KOPT-K1 (cell line): ENCODE data around the gene FHOD3.

Source experiments
- H3K27ac ChIP-seq: fragments of 200-600 bp; sonication (generic); 2 replicates; pipeline ENCODE4 v1.5.1; 2016; ENCODE audit warnings: antibody characterized with exemption, mild to moderate bottlenecking, low read depth, low read length; ENCODE audit not compliant: poor library complexity, severe bottlenecking
- H3K36me3 ChIP-seq: fragments of 200-600 bp; sonication (generic); 2 replicates; pipeline ENCODE4 v1.5.1; 2017; ENCODE audit warnings: antibody characterized with exemption, mild to moderate bottlenecking, low read length, moderate library complexity; ENCODE audit not compliant: insufficient read depth
- H3K9me3 ChIP-seq: fragments of 200-600 bp; sonication (generic); 2 replicates; pipeline ENCODE4 v1.5.1; 2017; ENCODE audit warnings: antibody characterized with exemption, low read length, mild to moderate bottlenecking; ENCODE audit not compliant: insufficient read depth, poor library complexity, severe bottlenecking

FHOD3 gene

DNA sequence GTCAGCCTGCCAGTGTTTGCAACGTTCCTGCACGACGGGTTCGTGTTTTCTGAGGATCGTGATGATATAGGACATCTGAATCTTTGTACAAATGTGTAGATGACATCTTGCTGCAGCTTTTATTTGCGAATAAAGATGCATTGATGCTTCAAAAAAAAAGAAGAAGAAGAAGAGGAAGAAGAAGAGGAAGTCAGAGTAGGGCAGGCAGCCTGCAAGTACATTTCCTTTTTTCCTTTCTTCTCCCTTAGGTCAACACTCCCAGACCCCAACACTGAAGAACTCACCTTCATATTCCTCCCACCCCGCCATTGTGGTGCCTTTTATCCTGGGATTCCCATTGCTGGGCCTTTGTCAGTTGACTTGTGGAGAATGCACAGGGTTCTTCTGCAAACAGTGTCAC lies 91.5 kb downstream of the FHOD3 start:
- Histone ChIP-seq H3K27ac (no peak overlapping the region), H3K36me3 (no peaks in the 10 kb centered on the region), H3K9me3 (no peaks in the 10 kb centered on the region)

DNA sequence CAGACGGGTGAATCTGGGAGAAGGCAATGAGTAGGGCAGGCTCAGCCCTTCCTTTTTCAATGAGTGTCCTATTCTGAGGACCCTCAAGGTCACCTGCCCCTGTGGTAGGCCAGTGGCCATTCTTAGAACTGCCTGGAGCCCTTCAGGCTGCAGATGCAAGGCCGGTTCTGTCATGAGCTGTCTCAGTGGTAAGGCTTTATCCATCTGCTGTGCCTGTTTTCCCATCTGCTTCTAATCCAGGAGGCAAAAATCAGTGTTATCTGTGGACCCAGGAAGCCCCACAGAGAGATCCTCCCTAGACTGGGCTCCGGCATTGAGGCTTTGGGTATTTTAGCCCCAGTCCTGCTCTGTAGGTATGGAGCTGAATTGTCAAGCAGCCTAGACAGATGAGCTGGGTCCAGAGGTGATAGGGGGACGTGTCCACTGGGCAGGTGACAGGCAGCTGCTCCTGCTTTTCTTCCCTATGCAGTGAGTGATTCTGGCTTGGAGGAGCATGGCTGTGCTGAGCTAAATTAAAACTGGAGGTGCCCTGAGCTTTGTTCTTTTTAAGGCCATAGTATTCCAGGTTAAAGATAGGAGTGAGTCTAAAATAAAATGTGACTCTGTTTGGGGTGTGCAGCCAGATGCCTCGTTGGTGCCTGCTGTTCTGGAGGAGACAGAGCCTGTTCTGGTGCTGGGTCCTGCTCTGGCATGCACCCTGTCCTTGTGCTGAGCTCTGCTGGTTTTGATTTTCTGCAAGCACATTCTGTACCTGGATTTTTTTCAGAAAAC lies 92.5 kb downstream of the FHOD3 start:
- no peaks in the 10 kb centered on the region for H3K9me3 ChIP-seq
- H3K27ac ChIP-seq = no peak overlapping the region

DNA sequence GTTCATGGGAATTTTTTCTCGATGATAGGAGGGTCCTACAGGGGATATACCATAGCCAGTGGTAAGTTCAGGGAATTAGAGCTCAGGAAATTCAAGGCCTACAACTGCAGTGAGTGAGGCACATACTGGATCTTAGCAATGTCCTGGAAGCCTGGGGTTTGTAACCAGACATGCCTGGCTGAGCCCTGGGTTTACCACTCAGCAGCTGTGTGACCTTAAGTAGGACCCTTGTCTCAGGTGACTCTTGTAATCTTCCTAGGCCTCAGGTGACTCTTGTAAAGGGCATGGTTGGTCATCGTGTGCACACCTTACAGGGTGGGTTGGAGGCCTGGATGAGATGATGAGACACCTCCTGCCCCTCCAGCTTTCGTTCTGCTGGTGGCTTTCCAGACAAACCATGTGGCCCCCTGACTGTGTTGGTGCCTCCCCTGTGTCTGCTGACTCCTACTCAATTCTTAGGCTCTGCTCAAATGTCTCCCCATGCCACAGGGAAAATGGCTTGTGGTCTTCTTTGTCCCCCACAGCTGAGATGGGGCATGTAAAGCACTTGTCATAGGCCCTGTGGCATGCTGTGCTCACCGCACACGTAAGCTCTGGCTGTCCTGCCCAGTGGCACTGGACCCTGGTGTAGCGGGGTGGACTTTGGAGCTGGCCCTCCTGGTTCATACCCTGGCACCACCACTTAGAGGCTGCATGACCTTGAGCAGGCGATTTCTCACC lies 94.1 kb downstream of the FHOD3 start:
- H3K36me3 ChIP-seq = no peaks in the 10 kb centered on the region
- H3K9me3 ChIP-seq = peaks cover under 1% of the 10 kb centered on the region
- H3K27ac ChIP-seq = no peak overlapping the region

More for the DNA sequence above, 92.5 kb downstream of the FHOD3 start:
- no peaks in the 10 kb centered on the region for H3K36me3 ChIP-seq

DNA sequence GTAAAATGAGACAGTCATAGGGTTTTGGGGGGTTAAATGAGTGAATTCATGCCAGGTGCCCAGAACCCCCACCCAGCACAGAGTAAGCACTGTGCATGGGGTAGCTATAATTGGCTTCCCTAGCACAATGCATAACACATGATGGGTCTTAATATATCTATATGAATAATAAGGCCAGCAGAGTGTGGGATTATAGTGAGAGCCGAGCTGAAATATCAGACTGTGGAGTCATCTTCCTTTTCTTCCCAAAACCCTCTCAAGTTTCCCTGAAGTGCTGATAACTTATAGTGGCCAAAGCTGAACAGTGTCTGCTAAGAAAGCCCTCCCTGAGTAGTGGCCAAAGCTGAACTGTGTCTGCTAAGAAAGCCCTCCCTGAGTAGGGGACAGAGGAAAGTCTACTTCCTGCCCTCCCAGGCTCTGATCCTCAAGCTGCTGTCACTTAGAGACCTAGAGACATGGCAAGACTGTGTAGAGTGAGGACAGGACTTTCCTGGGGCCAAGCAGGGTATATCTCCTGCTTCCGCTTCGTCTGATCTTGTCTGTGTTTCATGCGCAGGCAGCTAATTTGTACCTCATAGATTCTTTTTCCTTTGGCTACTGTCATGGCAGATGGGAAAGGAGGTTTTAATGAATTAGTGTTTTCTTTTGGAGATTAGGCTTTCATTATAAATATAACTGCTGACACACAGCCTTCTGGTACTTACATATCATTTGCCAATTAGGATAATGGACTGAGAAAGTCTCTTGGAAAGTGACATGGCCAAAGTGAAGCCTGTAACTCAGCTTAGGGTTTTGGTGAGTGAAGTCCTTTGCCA lies 94.9 kb downstream of the FHOD3 start:
- peaks cover 5% of the 10 kb centered on the region for H3K9me3 ChIP-seq

DNA sequence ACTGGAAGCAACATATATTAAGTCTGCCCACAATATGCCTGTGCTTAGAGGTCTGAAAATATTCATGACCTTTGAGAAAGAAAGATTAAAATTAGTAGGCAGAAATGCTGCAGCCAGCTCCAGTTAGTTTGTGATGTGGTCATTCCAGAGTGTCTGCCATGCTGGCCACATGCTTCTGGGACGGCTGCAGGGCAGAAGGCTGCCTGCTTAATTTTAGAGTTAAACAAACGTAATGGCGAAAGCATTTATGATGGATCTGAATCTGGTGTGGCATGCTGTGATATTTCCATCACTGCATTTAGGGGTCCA lies 95.4 kb downstream of the FHOD3 start:
- Histone ChIP-seq H3K27ac (no peak overlapping the region), H3K36me3 (no peaks in the 10 kb centered on the region), H3K9me3 (peaks cover 5% of the 10 kb centered on the region)

More for the DNA sequence above, 94.9 kb downstream of the FHOD3 start:
- Histone ChIP-seq H3K27ac (no peak overlapping the region), H3K36me3 (no peaks in the 10 kb centered on the region)

DNA sequence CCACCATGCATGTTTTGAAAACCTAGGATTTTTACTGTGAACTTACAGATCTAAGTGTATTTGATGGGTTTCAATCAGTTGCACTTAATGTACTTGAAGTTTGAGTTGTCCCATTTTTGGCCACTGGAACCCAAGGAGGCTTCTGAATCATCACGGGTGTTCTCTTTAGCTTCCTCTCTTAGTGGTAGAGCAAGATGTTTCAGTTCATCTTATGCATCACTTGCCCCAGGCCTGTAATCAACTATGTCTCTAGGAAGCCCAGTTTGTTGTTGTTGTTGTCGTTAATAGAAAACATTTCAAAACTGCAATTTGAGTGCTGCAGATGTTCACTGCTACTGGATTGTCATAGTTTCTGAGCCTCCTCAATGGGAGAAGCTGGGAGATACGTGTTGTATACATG lies 97.0 kb downstream of the FHOD3 start:
- Histone ChIP-seq H3K27ac (no peak overlapping the region), H3K36me3 (no peaks in the 10 kb centered on the region)

DNA sequence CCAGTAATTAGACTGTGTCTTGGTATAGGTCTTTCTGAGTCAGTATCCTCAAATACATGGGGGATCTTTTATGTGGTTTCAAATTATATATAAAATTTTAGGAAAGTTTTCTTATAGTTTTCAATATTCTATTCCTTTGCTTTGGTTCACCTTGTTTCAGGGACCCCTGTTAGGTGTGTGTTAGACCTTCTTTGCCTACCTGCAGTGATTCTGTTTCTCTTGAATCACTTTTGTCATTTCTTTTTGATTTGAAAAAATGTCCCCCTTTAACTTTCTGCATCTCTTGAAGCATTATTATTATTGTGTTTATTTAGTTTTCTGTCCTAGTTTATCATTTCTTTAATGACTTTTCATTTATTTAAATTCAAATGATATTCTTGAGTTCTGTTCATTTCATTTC lies 98.7 kb downstream of the FHOD3 start:
- H3K9me3 ChIP-seq = peaks cover 5% of the 10 kb centered on the region
- H3K36me3 ChIP-seq = no peaks in the 10 kb centered on the region
- H3K27ac ChIP-seq = no peak overlapping the region

More for the DNA sequence above, 97.0 kb downstream of the FHOD3 start:
- H3K9me3 ChIP-seq = peaks cover 5% of the 10 kb centered on the region

DNA sequence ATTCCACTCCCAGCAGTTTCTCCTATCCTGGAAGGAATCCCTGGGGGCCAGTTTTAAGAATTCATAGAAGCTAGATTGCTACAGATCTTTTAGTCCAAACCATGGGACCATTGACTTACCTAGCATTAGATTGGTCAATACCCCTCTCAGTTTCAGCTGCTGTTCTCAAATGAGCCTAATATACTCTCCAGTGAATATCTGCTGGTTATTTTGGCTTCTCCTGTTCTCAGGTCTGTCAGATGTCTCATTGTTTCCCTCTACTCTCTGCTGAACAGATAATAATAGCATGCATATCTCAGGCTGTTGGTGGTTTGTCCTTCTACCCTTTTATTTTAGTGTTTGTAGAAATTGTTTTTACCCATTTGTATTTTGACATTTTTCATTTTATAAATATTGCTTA lies 99.5 kb downstream of the FHOD3 start:
- Histone ChIP-seq H3K36me3 (no peaks in the 10 kb centered on the region), H3K9me3 (peaks cover 5% of the 10 kb centered on the region), H3K27ac (no peak overlapping the region)

DNA sequence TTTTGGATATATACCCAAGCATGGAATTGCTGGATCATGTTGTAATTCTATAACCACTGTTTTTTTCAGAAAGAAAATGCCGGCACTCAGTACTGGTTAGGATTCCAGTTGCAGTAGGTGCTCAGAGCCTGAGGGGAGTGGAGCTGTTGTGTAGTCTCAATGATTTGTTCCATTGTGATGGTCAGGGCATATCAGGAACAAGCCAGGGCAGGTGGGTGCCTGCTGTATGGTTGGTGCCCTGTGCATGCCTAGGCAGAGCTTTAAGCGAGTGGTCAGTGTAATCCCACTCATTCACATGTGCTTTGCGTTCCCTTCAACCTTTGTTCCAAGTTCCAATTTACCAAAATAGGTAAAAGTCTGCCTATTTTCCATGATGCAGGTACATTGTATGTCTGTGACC lies 100.9 kb downstream of the FHOD3 start:
- H3K9me3 ChIP-seq = peaks cover 5% of the 10 kb centered on the region
- H3K36me3 ChIP-seq = no peaks in the 10 kb centered on the region
- H3K27ac ChIP-seq = no peak overlapping the region

DNA sequence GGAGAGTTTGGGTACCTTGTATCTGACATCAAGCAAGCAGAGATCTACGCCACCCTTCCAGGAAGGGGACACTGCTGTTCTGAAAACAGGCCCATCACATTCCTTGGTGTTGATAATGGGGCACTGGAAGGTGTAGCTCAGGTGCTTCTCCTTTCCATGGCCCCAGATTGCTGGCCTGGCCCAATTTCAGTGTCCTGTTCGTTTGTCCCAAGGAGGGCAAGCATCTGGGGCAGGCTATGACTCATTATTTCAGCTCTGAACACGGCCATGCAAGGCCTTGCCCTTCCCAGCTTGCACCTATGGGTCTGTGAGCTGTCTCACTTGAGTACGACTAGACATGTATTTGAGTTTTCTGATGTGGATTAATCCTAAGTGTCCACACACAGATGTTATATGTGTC lies 101.5 kb downstream of the FHOD3 start:
- H3K36me3 ChIP-seq = no peaks in the 10 kb centered on the region
- peaks cover 5% of the 10 kb centered on the region for H3K9me3 ChIP-seq
- no peak overlapping the region for H3K27ac ChIP-seq

DNA sequence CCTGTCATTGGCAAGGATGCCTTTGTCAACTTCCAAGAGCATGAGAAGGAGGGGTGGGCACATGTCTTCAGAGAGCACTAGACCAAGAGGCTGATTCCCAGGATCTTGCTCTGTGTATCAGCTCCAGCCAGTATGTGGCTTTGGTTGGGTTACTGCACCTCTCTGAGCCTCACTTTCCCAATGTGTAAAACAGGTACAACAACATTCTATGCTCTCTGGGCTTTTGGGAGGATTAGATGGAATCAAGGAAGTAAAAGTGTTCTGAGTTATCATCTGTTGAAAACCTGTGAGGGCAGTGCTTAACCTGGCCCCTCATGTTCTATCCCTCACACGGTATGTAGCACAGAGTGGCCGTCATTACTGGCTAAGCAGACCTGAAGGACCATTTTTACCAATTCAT lies 103.9 kb downstream of the FHOD3 start:
- no peak overlapping the region for H3K27ac ChIP-seq
- H3K9me3 ChIP-seq = peaks cover 5% of the 10 kb centered on the region
- H3K36me3 ChIP-seq = no peaks in the 10 kb centered on the region

DNA sequence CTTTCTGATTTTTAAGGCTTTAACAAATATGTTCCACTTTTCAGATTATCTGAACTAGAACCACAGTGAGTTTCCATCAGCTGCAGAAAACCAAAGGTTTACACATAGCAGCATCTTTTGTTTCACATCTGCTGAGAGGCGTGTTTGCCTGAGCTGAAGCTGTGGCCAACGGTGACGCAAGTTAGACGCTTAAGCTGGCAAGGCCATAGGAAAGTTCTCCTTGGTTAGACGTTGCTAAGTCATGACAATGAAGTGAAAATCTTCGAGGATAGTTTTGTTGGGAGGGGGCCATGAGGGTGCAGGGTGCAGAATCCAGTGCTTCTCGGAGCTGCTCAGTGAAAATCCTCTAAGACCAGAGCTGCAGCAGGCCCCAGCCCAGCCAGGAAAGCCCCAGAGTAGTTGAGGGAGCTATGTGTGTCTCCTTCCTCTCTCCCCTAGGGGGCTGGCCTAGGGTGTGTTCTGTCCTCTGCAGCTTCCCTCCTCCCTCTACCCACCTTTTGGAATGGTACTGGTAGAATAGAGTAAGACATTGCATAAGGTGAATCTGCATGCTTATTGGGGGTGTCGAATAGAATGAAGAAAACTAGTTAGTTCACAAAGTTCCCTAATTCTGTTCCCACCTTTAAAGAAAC lies 105.4 kb downstream of the FHOD3 start:
- H3K36me3 ChIP-seq = no peaks in the 10 kb centered on the region
- no peaks in the 10 kb centered on the region for H3K9me3 ChIP-seq
- H3K27ac ChIP-seq = no peak overlapping the region

DNA sequence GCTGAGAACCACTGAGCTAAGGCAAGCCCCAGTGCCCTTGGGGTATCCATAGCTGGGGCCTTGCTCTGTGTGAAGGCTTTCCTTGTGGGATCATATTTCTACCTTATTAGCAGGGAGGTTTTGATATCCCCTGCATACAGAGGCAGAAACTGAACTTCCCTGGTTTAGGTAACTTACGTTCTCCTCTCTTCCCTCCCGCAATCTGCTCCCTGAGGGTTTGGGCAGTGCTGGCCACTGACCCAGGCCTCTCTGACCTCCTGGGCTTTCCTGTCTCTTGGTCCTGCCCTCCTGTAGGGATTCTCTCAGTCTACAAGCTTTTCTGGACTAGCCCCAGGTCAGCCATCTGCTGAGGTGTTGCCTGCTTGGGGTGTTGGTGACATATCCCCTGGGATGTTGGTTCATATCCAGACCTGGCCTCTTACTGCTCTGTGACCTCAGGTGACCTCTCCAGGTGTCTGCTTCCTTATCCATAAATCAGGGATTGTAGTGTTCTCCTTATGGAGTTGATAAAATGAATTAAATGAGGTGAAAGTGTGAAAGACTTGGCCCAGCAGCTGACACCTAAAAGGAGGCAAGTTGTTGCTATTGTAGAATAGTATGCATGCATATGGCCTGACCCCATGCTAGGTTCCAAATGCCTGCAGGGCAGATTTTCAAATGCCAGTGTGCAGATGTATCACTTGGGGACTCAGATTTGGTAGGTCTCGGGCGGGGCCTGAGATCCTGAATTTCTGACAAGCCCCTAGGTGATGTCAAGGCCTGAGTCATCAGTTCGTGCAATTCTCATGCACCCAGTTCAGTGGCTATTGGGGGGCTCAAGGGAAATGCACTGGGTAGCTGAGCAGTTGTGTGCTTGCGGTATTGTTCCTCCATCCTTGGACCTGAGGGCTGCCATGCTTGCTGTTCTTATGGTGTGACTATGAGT lies 106.6 kb downstream of the FHOD3 start:
- Histone ChIP-seq H3K27ac (no peak overlapping the region), H3K36me3 (no peaks in the 10 kb centered on the region)

DNA sequence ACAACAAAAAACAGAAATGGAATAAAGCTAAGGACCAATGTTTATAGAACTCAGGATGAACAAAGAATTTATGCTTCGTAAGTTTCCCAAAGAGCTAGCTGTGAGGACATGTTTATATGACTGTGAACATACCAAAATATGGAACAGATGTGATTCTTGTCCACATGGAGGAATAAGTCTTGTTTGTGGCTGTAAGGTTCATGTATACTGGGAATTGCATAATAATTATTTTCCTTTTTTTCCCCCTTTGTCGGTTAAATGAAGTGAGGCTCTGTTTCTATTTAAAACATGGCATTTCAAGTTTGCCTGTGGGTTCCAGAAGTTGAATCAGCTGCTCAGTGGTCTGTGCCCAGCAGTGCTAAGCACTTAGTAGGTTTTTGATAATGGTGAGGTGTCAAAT lies 108.1 kb downstream of the FHOD3 start:
- Histone ChIP-seq H3K27ac (no peak overlapping the region), H3K36me3 (no peaks in the 10 kb centered on the region), H3K9me3 (no peaks in the 10 kb centered on the region)

More for the DNA sequence above, 106.6 kb downstream of the FHOD3 start:
- H3K9me3 ChIP-seq = no peaks in the 10 kb centered on the region
